Prostate gland (tissue), 2 donors: ENCODE data around the gene CRP.

ENCODE experiments used
- CTCF ChIP-seq, 4 experiments: fragments of 200-600 bp in 2 of 4; fragments of 450-650 bp in 2 of 4; sonication (generic) in 2 of 4; IDR thresholded peaks; 1 replicate in 3 of 4; 2 replicates in 1 of 4; pipeline ENCODE4 v1.5.1; 2016 to 2019; ENCODE audit warnings: antibody characterized with exemption in 4 of 4, mild to moderate bottlenecking in 2 of 4, moderate library complexity in 2 of 4
- POLR2A ChIP-seq: fragments of 450-650 bp; IDR thresholded peaks from one replicate; pipeline ENCODE4 v1.6.1; 2016; ENCODE audit warnings: antibody characterized with exemption, mild to moderate bottlenecking
- POLR2AphosphoS5 ChIP-seq: sonication (generic); formaldehyde crosslinking; IDR thresholded peaks from one replicate; pipeline ENCODE4 v1.6.1; 2017; ENCODE audit warnings: antibody characterized with exemption

- TF ChIP-seq CTCF (IDR thresholded peaks at IDR 0.05) (no peak), POLR2A (no peak), POLR2AphosphoS5 (no peak)
Observed at GRCh38 chr1:159663552-159663951, 50.8 kb downstream of the CRP start.
